NCI-H2081 (cell line): ENCODE measurements around the gene SMYD3.
"Not testable (repeated sequence)": the region's sequence is repeated elsewhere in the genome, so short reads cannot be mapped to it uniquely, and the experiment has no call there.

ENCODE experiments used
- DNase-seq, 2 experiments: peaks; one replicate each; lab custom pipeline; 2025; lab: John Stamatoyannopoulos, UW

The SMYD3 gene

GRCh38 chr1:246029616-246030015, 477.5 kb downstream of the SMYD3 start:
- DNase-seq, result no peak

DNA sequence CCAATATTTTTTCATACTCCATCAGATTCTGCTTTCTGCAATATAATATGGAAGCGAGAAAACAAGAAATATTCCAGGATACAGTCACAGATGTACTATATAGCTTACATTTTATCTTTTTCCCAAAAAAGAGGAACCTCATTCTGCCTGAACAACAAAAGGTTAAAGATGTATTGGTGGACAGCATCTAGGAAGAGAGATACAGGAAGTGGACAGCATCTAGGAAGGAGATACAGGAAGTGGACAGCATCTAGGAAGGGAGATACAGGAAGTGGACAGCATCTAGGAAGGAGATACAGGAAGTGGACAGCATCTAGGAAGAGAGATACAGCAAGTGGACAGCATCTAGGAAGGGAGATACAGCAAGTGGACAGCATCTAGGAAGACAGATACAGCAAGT, 483.0 kb downstream of the SMYD3 start:
- not testable (repeated sequence) for DNase-seq

- DNase-seq, result no peak
These were observed 486.7 kb downstream of the SMYD3 start for GRCh38 chr1:246020211-246020954.

- no peak for DNase-seq
These were observed 488.9 kb downstream of the SMYD3 start for GRCh38 chr1:246018146-246018545.

GRCh38 chr1:246012341-246012740, 494.7 kb downstream of the SMYD3 start:
- peak; percentile 52 to 67 for DNase-seq

DNA sequence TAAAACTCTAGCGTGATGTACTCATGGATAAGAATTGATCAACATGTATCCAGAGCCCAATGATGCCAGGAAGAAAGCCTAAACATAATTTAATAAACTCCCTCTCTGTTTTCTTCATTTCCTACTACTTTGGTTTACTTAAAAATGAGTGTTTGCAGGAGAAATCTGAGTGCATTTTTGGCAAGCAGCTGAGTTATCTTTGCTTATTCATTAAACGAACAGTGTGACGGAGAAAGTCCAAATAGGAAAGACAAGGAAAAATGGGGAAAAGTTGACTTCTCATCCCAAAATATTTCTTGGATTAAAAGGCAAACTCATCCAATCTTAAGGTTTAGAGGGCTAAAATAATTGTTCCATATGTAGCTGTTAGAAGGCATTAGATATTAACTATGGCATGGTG, 496.7 kb downstream of the SMYD3 start:
- DNase-seq, result no peak

DNA sequence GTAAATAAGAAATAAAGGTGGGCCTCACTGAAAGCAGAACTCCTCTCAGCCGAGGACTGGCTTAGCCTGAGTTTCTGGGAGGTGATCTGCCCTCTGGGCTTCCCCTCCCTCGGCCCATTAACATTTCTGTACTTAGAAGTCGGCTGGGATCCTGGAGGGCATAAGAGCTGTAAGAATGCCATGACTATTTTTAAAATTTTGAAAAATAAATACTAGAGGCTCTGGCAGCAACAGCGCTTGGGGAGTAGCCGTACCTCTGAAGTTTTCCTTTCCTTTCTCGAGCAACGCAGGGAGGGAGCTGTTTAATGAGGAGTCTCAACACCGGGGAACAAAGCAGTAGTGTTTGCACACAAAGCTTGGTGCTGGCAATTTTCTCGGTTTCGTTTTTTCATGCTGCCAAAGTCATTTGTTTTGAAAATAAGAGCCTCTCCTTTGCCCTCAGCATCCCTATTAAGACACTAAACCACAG, 498.7 kb downstream of the SMYD3 start:
- DNase-seq, result peak; percentile 21 to 54

DNA sequence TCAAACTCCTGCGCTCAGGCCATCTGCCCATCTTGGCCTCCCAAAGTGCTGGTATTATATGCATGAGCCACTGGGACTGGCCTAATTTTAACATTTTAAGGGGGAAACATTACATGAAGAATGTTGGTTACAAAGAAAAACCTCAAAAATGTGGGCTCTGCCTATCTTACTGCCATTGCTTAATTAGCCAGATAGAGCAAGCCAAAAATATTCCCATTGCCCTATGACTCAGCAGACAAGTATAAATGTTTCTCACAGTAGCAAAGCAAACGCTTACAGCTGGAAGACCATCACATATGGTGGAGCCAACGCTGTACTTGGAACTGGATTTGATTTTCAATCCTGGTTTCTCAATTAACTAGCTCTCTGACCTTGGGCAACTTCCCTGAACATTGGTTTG, 502.0 kb downstream of the SMYD3 start:
- DNase-seq, result no peak

GRCh38 chr1:246004301-246004700, 502.8 kb downstream of the SMYD3 start:
- no peak for DNase-seq

- DNase-seq, result no peak
These were observed 503.7 kb downstream of the SMYD3 start for GRCh38 chr1:246003442-246003730.

DNA sequence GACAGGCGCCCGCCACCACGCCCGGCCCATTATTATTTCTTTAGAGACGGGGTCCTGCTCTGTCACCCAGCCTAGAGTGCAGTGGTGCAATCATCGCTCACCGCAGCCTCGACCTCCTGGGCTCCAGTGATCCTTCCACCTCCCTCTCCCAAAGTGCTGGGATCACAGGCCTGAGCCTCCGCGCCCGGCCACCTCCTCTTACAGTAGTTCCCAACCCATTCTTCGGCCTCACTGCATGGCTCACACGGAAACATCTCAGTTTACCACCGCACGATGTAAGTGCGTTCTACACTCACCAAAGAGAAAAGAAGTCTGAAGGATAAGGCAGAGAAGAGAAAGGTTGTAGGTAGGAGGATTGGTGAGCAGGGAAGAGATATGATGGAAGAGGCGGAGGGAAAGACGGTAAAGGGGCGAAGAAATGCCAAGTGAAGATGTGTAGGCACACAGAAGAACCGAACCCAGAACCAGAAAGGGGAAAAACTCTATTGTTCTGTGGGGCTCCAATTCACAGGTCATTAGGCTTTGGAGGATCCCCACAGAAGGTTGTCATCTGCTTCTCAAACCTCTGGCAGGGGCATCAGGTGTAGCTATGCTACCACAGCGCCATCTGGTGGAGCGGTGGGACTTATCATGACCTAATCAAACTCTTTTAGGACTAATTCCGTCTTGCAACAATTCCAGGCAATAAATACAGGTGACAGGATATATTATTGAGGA, 504.2 kb downstream of the SMYD3 start:
- peak; percentile 84 to 87 for DNase-seq

GRCh38 chr1:246001837-246002230, 505.2 kb downstream of the SMYD3 start:
- DNase-seq, result no peak

GRCh38 chr1:246001142-246001836, 505.8 kb downstream of the SMYD3 start:
- no peak for DNase-seq

GRCh38 chr1:246000638-246001015, 506.5 kb downstream of the SMYD3 start:
- no peak for DNase-seq

- DNase-seq, result no peak
These were observed 507.1 kb downstream of the SMYD3 start for GRCh38 chr1:245999697-246000637.

DNA sequence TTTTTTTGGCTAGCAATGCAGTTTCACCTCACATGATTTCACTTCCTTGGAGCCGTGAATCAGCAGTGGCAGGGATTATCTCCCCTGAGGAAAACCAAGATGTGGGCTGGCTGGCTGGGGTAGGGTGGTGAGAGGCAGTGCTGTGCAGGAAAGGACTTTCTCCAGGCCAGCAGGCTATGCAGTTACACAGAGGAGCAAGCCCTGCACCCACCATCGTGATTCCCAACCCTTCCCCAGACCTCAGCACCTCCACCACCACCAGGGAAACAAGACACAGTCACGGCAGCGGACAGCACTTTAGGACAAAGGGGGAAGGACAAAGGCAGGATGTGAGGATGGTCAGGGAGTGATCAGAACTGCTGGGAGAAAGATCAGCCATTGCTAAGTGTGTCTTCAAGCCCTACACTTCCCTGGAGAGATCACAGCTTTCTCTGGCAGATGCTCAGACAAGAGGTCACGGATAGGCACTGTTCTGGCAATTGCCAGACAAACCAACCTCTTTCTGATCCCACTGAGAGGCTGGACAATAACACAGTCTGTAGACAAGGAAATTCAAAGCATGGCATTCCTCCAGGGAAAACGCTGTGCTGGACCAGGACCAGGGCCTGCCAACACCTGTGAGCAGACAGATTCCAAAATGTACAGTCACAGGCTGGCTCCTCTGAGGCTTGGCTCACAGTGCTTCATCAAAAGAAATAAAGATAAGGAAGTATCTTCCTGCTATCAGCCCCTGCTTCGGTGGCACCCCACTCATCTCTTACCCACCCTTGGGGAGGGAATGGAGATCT, 509.4 kb downstream of the SMYD3 start:
- DNase-seq, result peak in 1 of 2 experiments; percentile 12

DNA sequence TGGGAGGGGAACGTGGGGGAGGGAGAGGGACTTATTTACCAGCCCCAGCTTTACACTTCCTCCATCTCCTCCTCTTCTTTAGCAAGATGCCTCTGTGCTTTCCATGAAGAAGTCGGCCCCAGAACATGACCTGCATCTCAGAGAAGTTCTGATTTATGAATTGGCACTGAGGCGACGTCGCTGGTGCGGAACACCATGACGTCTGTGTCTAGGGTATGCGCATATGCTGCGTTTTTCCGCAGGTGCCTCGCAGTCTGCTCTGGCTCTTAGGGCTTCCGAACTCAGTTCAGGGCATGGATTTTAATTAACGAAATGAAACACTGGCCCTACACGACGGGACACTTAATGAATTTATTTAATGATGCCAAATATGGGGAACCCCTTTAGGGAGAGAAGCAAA, 510.3 kb downstream of the SMYD3 start:
- no peak for DNase-seq

DNA sequence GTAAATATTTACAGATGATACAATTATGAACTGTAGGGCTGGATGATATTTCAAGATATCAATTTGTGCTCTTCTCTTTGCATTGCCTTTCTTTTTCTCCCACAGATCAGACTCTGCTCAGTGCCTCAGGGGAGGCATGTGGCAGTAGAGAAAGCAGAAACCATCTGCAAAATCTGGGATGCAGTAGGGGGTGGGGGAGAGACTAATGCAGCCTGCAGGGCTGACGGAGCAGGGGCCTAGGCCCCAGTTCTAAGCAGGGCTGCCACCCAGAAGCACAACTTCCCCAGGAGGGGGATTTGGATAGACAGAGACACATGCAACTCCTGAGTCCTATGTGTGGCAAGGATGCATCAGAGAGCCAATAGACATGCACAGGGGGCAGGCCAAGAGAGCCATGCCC, 511.6 kb downstream of the SMYD3 start:
- DNase-seq, result no peak

DNA sequence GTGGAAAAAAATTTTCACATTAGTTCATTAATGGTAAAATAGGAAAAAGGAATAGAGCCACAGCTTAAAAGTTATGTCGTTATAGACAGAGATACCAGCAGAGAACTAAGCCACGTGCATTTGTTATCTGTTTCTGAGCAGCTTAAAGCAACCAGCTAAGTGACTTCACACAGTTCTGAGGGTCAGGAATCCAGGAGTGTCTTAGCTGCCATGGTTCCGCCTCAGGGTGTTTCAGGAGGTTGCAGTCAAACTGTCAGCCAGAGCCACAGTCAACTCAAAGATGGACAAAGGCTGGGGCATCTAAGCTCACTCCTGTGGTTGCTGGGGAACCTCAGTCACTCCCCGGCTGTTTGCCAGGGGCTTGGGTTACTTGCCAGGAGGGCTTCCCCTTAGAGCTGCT, 515.8 kb downstream of the SMYD3 start:
- DNase-seq, result no peak

DNA sequence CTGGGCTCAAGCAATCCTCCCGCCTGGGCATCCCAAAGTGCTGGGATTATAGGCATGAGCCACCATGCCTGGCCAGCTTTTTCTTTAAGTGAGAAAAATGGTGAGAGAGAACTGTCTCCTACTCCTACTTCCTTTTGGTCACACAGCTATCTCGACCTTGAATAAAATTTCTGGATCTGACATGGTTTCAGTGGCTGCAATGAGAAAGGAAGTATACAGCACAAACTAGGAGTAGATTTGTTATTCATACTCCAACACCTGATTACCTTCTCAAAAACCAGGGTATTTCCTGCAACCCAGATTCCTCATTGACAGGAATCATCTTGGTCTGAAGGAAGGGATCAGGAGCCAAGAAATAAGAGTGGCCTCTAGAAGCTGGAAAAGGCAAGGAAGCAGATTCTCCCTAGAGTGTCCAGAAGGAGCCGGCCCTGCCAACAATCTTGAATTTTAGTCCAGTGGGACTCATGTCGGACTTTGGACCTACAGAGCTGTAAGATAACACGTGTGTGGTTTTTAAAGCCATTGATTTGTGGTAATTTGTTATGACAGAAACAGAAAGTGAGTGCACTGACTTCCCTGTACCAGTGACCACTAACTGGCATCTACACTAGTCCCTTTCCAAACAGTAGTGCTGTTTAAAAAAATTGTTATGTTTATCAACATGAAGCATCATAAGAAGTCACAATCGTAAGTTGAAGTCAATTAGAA, 516.6 kb downstream of the SMYD3 start:
- DNase-seq, result no peak
